Ectodermal cell (in vitro differentiated cells): Measurements from ENCODE around the gene BCL11B.

Experiments used
- H3K27ac ChIP-seq: 2 replicates; pipeline ENCODE4 v1.7.0; 2013; ENCODE audit warnings: mild to moderate bottlenecking, low read depth, low read length; ENCODE audit not compliant: insufficient read depth, poor library complexity, severe bottlenecking
- H3K27me3 ChIP-seq: 2 replicates; pipeline ENCODE4 v1.7.0; 2013; ENCODE audit warnings: mild to moderate bottlenecking, low read length; ENCODE audit not compliant: insufficient read depth, control insufficient read depth, poor library complexity, severe bottlenecking
- H3K36me3 ChIP-seq: one replicate; pipeline ENCODE4 v1.7.0; 2013; ENCODE audit warnings: low read length; ENCODE audit not compliant: control insufficient read depth, insufficient read depth
- H3K4me1 ChIP-seq: one replicate; pipeline ENCODE4 v1.7.0; 2013; ENCODE audit warnings: low read length; ENCODE audit not compliant: control insufficient read depth, insufficient read depth
- H3K4me3 ChIP-seq: 2 replicates; pipeline ENCODE4 v1.7.0; 2013; ENCODE audit warnings: low read depth, low read length, control low read depth; ENCODE audit not compliant: insufficient read depth
- H3K9me3 ChIP-seq: 2 replicates; pipeline ENCODE4 v1.7.0; 2013; ENCODE audit warnings: mild to moderate bottlenecking, low read length, moderate library complexity; ENCODE audit not compliant: control insufficient read depth
- whole genome bisulfite sequencing, 2 experiments: methylation state at CpG; one replicate each; pipeline ENCODE4 v1.1.7; 2013; ENCODE audit warnings: missing lambda C conversion rate in 2 of 2; 5-methylcytosine and 5-hydroxymethylcytosine counted together

Gene BCL11B

DNA sequence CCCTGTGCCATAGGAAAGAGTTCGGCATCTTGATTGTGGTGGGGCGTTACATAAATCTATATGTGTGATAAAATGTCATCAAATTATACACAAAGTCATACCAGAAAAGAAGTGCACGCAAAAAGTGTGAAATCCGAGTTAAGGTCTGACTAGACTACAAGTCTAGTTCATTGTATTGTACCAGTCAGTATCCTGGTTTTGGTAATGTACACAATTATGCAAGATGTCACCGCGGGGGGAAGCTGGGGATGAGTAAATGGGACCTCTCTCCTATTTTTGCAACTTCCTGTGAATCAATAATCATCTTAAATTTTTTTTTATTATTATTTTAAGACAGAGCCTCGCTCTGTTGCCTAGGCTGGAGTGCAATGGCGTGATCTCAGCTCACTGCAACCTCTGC is 43.2 kb upstream of the BCL11B start:
- no peaks in the 10 kb centered on the region for H3K9me3 ChIP-seq
- 82% methylated on average over 6 to 7 of the region's 8 CpGs for WGBS, 2 experiments
- H3K4me3 ChIP-seq, result no peak overlapping the region
- no peaks in the 10 kb centered on the region for H3K36me3 ChIP-seq
- peaks cover 8% of the 10 kb centered on the region for H3K4me1 ChIP-seq
- H3K27ac ChIP-seq, result no peak overlapping the region
- no peaks in the 10 kb centered on the region for H3K27me3 ChIP-seq

DNA sequence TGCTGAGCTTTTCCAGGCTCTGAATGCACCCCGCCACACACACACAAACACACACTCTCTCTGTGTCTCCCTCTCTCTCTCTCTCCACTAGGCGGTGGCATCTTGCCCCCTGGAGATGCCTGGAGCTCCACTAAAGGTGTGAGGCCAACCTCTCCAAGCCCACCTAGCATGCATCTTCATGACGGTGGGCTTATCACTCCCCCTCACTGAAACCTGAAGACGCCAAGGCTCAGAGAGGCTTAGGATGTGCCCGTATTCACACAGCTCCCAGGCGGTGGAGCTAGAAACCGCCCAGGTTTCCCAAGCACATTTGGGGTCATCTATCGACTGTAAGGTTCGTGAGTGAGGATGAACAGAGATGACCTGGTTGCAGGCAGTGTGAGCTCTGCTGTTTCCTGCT is 42.6 kb upstream of the BCL11B start:
- Histone ChIP-seq H3K4me3 (no peak overlapping the region), H3K4me1 (peaks cover 8% of the 10 kb centered on the region), H3K9me3 (no peaks in the 10 kb centered on the region), H3K27me3 (no peaks in the 10 kb centered on the region), H3K36me3 (no peaks in the 10 kb centered on the region), H3K27ac (no peak overlapping the region)
- 88 to 90% methylated on average over 9 of the region's 9 CpGs for WGBS, 2 experiments

DNA sequence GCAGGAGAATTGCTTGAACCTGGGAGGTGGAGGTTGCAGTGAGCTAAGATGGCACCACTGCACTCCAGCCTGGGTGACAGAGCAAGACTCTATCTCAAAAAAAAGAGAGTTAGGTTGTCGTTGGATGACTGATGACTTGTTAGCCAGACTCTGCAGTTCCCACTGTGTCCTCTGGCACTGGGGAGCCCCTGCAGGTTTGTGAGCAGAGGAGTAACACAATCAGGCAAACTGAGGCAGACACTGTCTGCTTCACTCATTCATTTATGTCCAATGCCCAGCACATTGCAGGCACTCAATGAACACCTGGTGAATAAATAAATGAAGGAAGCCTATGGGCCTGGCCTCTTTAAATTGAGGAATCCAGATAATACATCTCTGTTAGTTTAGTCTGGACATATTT is 41.2 kb upstream of the BCL11B start:
- no peak overlapping the region for H3K4me3 ChIP-seq
- no peaks in the 10 kb centered on the region for H3K27me3 ChIP-seq
- H3K36me3 ChIP-seq, result no peaks in the 10 kb centered on the region
- no peak overlapping the region for H3K27ac ChIP-seq
- peaks cover 8% of the 10 kb centered on the region for H3K4me1 ChIP-seq
- 88 to 93% methylated on average over 1 of the region's 1 CpG for WGBS, 2 experiments
- no peaks in the 10 kb centered on the region for H3K9me3 ChIP-seq

DNA sequence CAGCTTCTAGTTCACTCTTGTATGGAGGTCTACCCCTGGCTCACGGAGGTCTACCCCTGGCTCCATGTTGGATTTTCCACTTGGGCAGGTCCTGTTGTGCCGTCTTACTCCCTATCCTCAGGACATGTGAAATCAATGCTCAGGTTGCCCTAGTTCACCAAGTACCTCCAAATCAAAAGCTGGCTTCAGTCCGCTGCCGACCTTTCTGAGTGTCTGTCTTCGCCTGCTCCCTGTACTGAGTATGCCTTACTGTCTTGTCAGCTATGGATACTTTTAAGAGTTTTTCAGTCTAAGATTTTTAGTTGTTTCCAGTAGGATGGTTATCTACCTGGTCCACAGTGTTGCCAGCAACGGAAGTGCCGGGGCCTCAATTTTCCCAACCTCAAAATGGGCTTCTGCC is 40.1 kb upstream of the BCL11B start:
- H3K36me3 ChIP-seq, result no peaks in the 10 kb centered on the region
- H3K9me3 ChIP-seq, result no peaks in the 10 kb centered on the region
- H3K4me3 ChIP-seq, result no peak overlapping the region
- H3K4me1 ChIP-seq, result peaks cover 8% of the 10 kb centered on the region
- no peaks in the 10 kb centered on the region for H3K27me3 ChIP-seq
- no peak overlapping the region for H3K27ac ChIP-seq
- 93% methylated on average over 7 of the region's 7 CpGs for WGBS, 2 experiments

DNA sequence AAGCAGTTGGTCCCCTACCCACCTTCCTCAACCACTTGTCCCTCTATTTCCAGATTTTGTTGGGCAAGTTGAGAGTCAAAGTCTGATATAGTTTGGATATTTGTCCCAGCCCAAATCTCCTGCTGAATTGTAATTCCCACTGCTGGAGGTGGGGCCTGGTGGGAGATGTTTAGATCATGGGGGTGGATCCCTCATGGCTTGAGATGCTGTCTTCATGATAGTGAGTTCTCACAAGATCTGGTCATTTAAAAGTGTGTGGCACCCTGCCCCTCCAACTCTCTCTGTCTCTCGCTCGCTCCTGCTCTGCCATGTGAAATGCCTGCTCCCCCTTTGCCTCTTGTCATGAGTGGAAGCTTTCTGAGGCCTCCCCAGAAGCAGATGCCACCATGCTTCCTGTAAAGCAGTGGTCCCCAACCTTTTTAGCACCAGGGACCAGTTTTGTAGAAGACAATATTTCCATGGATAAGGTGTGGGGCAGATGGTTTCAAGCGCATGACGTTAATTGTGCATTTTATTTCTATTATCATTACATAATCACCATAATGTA is 37.3 kb upstream of the BCL11B start:
- 80 to 94% methylated on average over 3 to 4 of the region's 4 CpGs for WGBS, 2 experiments
- peaks cover 6% of the 10 kb centered on the region for H3K4me1 ChIP-seq
- H3K9me3 ChIP-seq, result no peaks in the 10 kb centered on the region
- no peak overlapping the region for H3K4me3 ChIP-seq
- H3K27me3 ChIP-seq, result no peaks in the 10 kb centered on the region
- H3K27ac ChIP-seq, result no peak overlapping the region
- H3K36me3 ChIP-seq, result no peaks in the 10 kb centered on the region

DNA sequence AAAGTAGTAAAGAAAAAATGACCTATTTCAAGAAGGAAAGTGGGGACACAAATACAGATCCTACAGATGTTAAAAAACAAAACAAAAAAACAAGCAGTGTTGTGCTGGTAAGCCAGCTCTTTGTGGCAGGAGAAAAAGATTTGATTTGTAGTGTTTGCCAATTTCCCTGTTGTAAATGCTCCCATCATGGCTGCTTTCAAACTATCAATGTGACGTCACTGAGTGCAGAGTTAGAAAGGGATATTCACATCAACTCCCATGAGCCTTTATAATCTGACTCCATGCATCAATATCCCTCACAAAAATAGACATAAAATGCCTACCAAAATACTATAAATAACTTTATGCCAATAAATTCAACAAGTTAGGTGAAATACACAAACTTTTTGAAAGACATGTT is 32.2 kb upstream of the BCL11B start:
- Histone ChIP-seq H3K27ac (no peak overlapping the region), H3K4me1 (no peaks in the 10 kb centered on the region), H3K36me3 (no peaks in the 10 kb centered on the region), H3K27me3 (no peaks in the 10 kb centered on the region), H3K4me3 (no peak overlapping the region), H3K9me3 (no peaks in the 10 kb centered on the region)
- 86 to 93% methylated on average over 1 of the region's 1 CpG for WGBS, 2 experiments

DNA sequence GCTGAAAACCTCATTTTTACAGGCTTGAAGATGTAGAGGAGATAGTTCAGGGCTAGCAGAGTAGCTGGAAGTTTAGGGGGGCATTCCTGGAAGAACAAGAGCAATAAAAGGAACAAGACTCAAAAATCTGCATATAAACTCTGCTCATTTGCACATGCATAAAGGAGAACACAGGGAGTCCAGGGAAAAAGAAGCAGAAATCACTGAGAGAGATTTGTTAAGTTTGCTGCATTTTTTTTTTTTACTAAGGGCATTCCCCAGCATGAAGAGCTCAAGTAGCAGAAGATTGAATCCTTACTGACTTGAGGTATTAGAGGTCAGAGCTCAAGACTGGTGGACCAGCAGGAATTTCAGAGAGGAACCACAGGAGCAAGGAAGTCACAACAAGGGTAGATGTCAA is 28.2 kb upstream of the BCL11B start:
- H3K36me3 ChIP-seq, result no peaks in the 10 kb centered on the region
- H3K4me1 ChIP-seq, result no peaks in the 10 kb centered on the region
- no peak overlapping the region for H3K4me3 ChIP-seq
- no peak overlapping the region for H3K27ac ChIP-seq
- H3K27me3 ChIP-seq, result no peaks in the 10 kb centered on the region
- H3K9me3 ChIP-seq, result no peaks in the 10 kb centered on the region

DNA sequence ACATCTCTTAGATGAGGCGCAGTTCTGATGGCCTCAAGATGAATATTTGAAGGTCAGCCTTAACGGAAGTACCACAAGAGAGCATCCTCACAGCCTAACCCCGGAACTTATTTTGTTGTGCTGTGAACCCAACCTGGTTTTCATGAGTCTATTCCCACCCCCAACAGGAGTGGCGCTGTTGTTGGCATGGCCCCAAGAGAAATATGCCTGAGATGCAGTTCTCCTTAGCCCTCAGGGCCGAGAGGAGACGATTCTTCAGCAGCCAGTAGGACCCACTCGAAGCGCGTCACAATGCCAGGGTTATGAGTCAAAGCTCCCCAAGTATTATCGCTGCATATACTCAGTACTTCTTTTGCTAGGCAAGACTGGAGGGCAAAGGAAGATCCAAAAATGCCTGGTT is 24.5 kb upstream of the BCL11B start:
- 93 to 94% methylated on average over 10 of the region's 10 CpGs for WGBS, 2 experiments

DNA sequence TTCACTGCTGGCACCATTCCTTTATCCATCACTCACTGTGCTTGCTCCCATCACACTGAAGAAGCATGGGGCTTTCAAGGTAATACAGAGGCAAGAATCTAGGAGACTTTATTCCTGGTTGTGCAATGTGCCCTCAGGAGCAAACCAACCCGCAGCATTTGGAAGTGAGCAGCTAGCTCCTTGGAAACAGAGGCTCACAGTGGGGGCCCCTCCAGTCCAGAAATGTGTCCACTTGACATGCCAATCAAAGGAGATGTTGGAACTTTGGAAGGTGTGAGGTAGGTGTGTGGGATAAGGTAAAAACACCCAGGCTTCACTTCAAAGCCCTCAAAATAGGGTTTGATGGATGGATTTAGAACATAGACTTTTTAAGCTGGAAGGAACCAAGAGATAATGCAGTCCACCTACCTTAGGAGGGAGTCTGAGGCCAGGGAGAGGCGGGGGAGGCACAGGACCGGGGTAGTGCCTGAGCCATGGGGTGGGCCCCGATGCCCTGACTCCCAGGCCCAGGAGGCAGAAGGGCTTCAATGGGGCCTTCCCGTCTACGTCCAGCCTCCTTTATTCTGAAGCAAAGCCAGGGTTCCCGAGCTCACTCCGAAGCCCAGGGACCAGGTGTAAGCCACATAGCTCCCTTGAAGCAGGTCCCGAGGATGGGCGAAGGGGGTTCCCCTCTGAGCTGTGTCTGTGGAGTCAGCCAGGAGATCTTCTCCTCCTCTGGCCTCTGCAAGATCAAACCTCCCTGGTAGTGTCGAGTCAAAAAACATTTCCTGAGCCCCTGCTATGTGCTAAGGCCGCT is 17.6 kb upstream of the BCL11B start:
- Histone ChIP-seq H3K4me3 (no peak overlapping the region), H3K9me3 (no peaks in the 10 kb centered on the region), H3K36me3 (no peaks in the 10 kb centered on the region), H3K27me3 (no peaks in the 10 kb centered on the region), H3K27ac (no peak overlapping the region), H3K4me1 (no peaks in the 10 kb centered on the region)
- 91 to 93% methylated on average over 12 of the region's 12 CpGs for WGBS, 2 experiments

More for the DNA sequence above, 24.5 kb upstream of the BCL11B start:
- Histone ChIP-seq H3K4me3 (no peak overlapping the region), H3K9me3 (no peaks in the 10 kb centered on the region), H3K36me3 (no peaks in the 10 kb centered on the region), H3K27ac (no peak overlapping the region), H3K27me3 (no peaks in the 10 kb centered on the region), H3K4me1 (no peaks in the 10 kb centered on the region)

DNA sequence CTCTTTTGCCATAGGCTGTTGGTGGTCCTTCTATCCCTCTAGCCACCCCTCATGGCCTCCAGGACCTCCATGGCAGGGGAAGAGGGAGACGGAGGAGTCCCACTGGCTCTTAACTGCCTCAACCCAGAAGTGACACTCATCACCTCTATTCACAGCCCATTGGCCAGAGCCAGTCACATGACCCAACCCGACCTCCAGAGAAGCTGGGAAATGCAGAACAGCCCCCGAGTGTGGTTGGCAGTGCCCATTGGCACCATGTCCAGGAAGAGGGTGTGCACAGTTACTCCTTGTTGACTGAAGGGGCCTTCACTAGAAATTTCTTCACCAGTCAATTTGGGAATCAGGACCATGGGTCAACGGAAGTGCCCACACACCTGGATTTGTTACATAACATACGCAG is 17.0 kb upstream of the BCL11B start:
- Histone ChIP-seq H3K9me3 (no peaks in the 10 kb centered on the region), H3K27me3 (no peaks in the 10 kb centered on the region), H3K4me3 (no peak overlapping the region), H3K27ac (no peak overlapping the region), H3K4me1 (no peaks in the 10 kb centered on the region), H3K36me3 (no peaks in the 10 kb centered on the region)
- WGBS, 2 experiments, result 93 to 97% methylated on average over 5 of the region's 5 CpGs
